ENCODE data around the gene UAP1L1.

The UAP1L1 gene

GRCh38 chr9:137076636-137077009, 694 bp upstream of the UAP1L1 start:
- DNase-seq (ENCODE audit: low read depth), result no peak

GRCh38 chr9:137077758-137078693, 709 bp downstream of the UAP1L1 start:
- peak; percentile 36 for DNase-seq (ENCODE audit: low read depth)

GRCh38 chr9:137078701-137079400, 1.5 kb downstream of the UAP1L1 start:
- no peak for DNase-seq (ENCODE audit: low read depth)

- DNase-seq (ENCODE audit: low read depth), result no peak
Measured at GRCh38 chr9:137079401-137079787, 2.1 kb downstream of the UAP1L1 start.

- DNase-seq (ENCODE audit: low read depth), result no peak
Measured at GRCh38 chr9:137080260-137081122, 3.2 kb downstream of the UAP1L1 start.

- DNase-seq (ENCODE audit: low read depth), result no peak
Measured at GRCh38 chr9:137082222-137082924, 5.1 kb downstream of the UAP1L1 start.

GRCh38 chr9:137082925-137083290, 5.6 kb downstream of the UAP1L1 start:
- no peak for DNase-seq (ENCODE audit: low read depth)

GRCh38 chr9:137083394-137084004, 6.2 kb downstream of the UAP1L1 start:
- DNase-seq (ENCODE audit: low read depth), result peak; percentile 98

- no peak for DNase-seq (ENCODE audit: low read depth)
Measured at GRCh38 chr9:137084526-137084925, 7.2 kb downstream of the UAP1L1 start.

- DNase-seq (ENCODE audit: low read depth), result peak; percentile 69
Measured at GRCh38 chr9:137085920-137086530, 8.7 kb downstream of the UAP1L1 start.

GRCh38 chr9:137086531-137087408, 9.5 kb downstream of the UAP1L1 start, which contains the start of gene MAN1B1:
TSS of gene MAN1B1 (plus strand) at chr9:137086985. CDS start at chr9:137087000, 15 bp downstream.
- DNase-seq (ENCODE audit: low read depth), result peak; percentile 99

- peak; percentile 36 for DNase-seq (ENCODE audit: low read depth)
Measured at GRCh38 chr9:137087409-137087925, 10.2 kb downstream of the UAP1L1 start.

GRCh38 chr9:137088121-137088520, 10.8 kb downstream of the UAP1L1 start:
- DNase-seq (ENCODE audit: low read depth), result no peak

GRCh38 chr9:137089232-137089947, 12.1 kb downstream of the UAP1L1 start:
- no peak for DNase-seq (ENCODE audit: low read depth)

GRCh38 chr9:137095664-137096517, 18.6 kb downstream of the UAP1L1 start:
- no peak for DNase-seq (ENCODE audit: low read depth)

- DNase-seq (ENCODE audit: low read depth), result no peak
Measured at GRCh38 chr9:137096785-137097546, 19.6 kb downstream of the UAP1L1 start.

All from ELR (cell line).